ENCODE data around the gene CREBBP. TPM values are rescaled to one million over a fixed set of nuclear protein-coding genes. Genes with fewer than 3 reads are reported as not detected.

The CREBBP gene
- polyA plus RNA-seq, 1 of the 3 experiments (the other 2 are of a cell fraction): 5.7 TPM

DNA sequence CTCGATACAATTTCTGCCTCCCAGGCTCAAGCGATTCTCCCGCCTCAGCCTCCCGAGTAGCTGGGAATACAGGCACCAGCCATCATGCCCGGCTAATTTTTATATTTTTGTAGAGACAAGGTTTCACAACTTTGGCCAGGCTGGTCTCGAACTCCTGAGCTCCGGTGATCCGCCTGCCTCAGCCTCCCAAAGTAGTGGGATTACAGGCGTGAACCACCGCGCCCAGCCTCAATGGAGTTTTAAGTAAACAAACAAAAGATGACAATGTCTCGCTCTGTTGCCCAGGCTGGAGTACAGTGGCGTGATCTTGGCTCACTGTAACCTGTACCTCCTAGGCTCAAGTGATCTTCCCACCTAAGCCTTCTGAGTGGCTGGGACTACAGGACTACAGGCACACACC is 110.6 kb downstream of the CREBBP start:
- WGBS (ENCODE audit: low lambda C conversion rate): 97% methylated on average over 13 of the region's 13 CpGs
- DNase-seq: no peak
- Histone ChIP-seq H3K4me3 (ENCODE audit: low read depth in 2 of 2, low read length in 1 of 2) (no peak overlapping the region), H3K27me3 (ENCODE audit: insufficient read depth) (no peaks in the 10 kb centered on the region), H3K27ac (ENCODE audit: low read depth in 2 of 2, low read length in 1 of 2) (no peak overlapping the region), H3K36me3 (replicated peaks in 1 of 2; ENCODE audit: control insufficient read depth in 1 of 2, insufficient read depth in 2 of 2, low read length in 1 of 2) (peaks cover 58 to 76% of the 10 kb centered on the region in 2 experiments), H3K4me2 (no peak overlapping the region), H3K9ac (no peak overlapping the region), H3F3A (replicated peaks; ENCODE audit: insufficient read depth) (peaks cover 7% of the 10 kb centered on the region), H2AFZ (ENCODE audit: low read depth) (no peak overlapping the region), H4K20me1 (ENCODE audit: insufficient read depth) (peaks cover 12% of the 10 kb centered on the region), H3K79me2 (ENCODE audit: insufficient read depth) (peaks cover 12% of the 10 kb centered on the region; the same call in 1 of the 2 replicates), H3K9me3 (no peaks in the 10 kb centered on the region), H3K9me2 (no peaks in the 10 kb centered on the region), H3K4me1 (ENCODE audit: control insufficient read depth in 1 of 2, insufficient read depth in 2 of 2, low read depth in 1 of 2, low read length in 1 of 2) (no peaks in the 10 kb centered on the region; a peak in 1 of 4 replicates)
- ChIA-PET POLR2A (no interaction called here), CTCF (no interaction called here)
- TF ChIP-seq MXI1 (IDR thresholded peaks at IDR 0.05; ENCODE audit: low read depth, low read length) (no peak), EP300 (IDR thresholded peaks at IDR 0.05; ENCODE audit: borderline replicate concordance in 1 of 2, low read depth in 1 of 2, low read length in 1 of 2) (no peak), YY1 (IDR thresholded peaks at IDR 0.05; ENCODE audit: low read depth) (no peak)
- TF ChIP-seq, protein P1, sequence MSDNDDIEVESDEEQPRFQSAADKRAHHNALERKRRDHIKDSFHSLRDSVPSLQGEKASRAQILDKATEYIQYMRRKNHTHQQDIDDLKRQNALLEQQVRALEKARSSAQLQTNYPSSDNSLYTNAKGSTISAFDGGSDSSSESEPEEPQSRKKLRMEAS (IDR thresholded peaks at IDR 0.05; ENCODE audit: low read depth): no peak
- TF ChIP-seq, protein P2, sequence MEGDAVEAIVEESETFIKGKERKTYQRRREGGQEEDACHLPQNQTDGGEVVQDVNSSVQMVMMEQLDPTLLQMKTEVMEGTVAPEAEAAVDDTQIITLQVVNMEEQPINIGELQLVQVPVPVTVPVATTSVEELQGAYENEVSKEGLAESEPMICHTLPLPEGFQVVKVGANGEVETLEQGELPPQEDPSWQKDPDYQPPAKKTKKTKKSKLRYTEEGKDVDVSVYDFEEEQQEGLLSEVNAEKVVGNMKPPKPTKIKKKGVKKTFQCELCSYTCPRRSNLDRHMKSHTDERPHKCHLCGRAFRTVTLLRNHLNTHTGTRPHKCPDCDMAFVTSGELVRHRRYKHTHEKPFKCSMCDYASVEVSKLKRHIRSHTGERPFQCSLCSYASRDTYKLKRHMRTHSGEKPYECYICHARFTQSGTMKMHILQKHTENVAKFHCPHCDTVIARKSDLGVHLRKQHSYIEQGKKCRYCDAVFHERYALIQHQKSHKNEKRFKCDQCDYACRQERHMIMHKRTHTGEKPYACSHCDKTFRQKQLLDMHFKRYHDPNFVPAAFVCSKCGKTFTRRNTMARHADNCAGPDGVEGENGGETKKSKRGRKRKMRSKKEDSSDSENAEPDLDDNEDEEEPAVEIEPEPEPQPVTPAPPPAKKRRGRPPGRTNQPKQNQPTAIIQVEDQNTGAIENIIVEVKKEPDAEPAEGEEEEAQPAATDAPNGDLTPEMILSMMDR (IDR thresholded peaks at IDR 0.05): no peak
- TF ChIP-seq, protein P3, sequence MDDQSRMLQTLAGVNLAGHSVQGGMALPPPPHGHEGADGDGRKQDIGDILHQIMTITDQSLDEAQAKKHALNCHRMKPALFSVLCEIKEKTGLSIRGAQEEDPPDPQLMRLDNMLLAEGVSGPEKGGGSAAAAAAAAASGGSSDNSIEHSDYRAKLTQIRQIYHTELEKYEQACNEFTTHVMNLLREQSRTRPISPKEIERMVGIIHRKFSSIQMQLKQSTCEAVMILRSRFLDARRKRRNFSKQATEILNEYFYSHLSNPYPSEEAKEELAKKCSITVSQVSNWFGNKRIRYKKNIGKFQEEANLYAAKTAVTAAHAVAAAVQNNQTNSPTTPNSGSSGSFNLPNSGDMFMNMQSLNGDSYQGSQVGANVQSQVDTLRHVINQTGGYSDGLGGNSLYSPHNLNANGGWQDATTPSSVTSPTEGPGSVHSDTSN (IDR thresholded peaks at IDR 0.05): no peak
- TF ChIP-seq, protein P4, sequence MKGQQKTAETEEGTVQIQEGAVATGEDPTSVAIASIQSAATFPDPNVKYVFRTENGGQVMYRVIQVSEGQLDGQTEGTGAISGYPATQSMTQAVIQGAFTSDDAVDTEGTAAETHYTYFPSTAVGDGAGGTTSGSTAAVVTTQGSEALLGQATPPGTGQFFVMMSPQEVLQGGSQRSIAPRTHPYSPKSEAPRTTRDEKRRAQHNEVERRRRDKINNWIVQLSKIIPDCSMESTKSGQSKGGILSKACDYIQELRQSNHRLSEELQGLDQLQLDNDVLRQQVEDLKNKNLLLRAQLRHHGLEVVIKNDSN (IDR thresholded peaks at IDR 0.05; ENCODE audit: borderline replicate concordance, low read depth): no peak

DNA sequence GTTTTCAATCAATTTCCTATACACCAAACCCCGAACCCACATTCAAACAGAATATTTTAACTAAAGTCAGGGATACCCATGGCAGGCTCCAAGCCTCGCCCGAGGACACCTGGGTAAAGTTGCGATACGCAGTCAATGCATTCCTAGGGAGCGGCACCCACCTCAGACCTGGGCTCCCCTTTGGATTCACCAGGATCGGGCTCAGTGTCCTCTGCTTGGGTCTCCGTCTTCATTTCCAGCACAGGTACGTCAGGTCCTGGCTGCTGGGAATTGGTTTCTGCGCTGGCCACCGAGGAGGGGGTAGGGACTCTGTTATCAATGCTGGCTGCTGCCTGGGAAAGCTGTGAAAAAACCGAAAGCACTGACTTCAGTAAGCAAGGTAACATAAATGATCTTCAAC is 111.5 kb downstream of the CREBBP start:
- no peak overlapping the region for H3K9ac ChIP-seq
- no peak overlapping the region for H3K4me3 ChIP-seq (ENCODE audit: low read depth in 2 of 2, low read length in 1 of 2)
- no peak for DNase-seq
- no peak overlapping the region for H2AFZ ChIP-seq (ENCODE audit: low read depth)
- no peaks in the 10 kb centered on the region for H3K27me3 ChIP-seq (ENCODE audit: insufficient read depth)
- H3K9me3 ChIP-seq: no peaks in the 10 kb centered on the region
- peaks cover 21% of the 10 kb centered on the region; the same call in 1 of the 2 replicates for H3K79me2 ChIP-seq (ENCODE audit: insufficient read depth)
- WGBS (ENCODE audit: low lambda C conversion rate): 94% methylated on average over 12 of the region's 12 CpGs
- peaks cover 48 to 75% of the 10 kb centered on the region in 2 experiments for H3K36me3 ChIP-seq (replicated peaks in 1 of 2; ENCODE audit: control insufficient read depth in 1 of 2, insufficient read depth in 2 of 2, low read length in 1 of 2)
- ChIA-PET CTCF (no interaction called here), POLR2A (no interaction called here)
- TF ChIP-seq, protein P5, sequence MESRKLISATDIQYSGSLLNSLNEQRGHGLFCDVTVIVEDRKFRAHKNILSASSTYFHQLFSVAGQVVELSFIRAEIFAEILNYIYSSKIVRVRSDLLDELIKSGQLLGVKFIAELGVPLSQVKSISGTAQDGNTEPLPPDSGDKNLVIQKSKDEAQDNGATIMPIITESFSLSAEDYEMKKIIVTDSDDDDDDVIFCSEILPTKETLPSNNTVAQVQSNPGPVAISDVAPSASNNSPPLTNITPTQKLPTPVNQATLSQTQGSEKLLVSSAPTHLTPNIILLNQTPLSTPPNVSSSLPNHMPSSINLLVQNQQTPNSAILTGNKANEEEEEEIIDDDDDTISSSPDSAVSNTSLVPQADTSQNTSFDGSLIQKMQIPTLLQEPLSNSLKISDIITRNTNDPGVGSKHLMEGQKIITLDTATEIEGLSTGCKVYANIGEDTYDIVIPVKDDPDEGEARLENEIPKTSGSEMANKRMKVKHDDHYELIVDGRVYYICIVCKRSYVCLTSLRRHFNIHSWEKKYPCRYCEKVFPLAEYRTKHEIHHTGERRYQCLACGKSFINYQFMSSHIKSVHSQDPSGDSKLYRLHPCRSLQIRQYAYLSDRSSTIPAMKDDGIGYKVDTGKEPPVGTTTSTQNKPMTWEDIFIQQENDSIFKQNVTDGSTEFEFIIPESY (IDR thresholded peaks at IDR 0.05; ENCODE audit: borderline replicate concordance, low read depth): no peak
- no peak for TF ChIP-seq NFIC (IDR thresholded peaks at IDR 0.05; ENCODE audit: borderline replicate concordance)
- TF ChIP-seq GATA2 (CRISPR knock-in tag; IDR thresholded peaks at IDR 0.05): no peak
- TF ChIP-seq, protein P6, sequence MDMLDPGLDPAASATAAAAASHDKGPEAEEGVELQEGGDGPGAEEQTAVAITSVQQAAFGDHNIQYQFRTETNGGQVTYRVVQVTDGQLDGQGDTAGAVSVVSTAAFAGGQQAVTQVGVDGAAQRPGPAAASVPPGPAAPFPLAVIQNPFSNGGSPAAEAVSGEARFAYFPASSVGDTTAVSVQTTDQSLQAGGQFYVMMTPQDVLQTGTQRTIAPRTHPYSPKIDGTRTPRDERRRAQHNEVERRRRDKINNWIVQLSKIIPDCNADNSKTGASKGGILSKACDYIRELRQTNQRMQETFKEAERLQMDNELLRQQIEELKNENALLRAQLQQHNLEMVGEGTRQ (IDR thresholded peaks at IDR 0.05; ENCODE audit: borderline replicate concordance, low read depth, low read length): no peak
- no peak for TF ChIP-seq TEAD4 (IDR thresholded peaks at IDR 0.05; ENCODE audit: borderline replicate concordance, insufficient read depth)
- no peak for TF ChIP-seq MXI1 (IDR thresholded peaks at IDR 0.05; ENCODE audit: low read depth, low read length)
- TF ChIP-seq CHD2 (IDR thresholded peaks at IDR 0.05; ENCODE audit: low read length, partially characterized antibody): no peak
- no peak for TF ChIP-seq EP300 (IDR thresholded peaks at IDR 0.05; ENCODE audit: borderline replicate concordance in 1 of 2, low read depth in 1 of 2, low read length in 1 of 2)
- TF ChIP-seq RAD21 (IDR thresholded peaks at IDR 0.05; ENCODE audit: low read length): no peak
- TF ChIP-seq, protein P7, sequence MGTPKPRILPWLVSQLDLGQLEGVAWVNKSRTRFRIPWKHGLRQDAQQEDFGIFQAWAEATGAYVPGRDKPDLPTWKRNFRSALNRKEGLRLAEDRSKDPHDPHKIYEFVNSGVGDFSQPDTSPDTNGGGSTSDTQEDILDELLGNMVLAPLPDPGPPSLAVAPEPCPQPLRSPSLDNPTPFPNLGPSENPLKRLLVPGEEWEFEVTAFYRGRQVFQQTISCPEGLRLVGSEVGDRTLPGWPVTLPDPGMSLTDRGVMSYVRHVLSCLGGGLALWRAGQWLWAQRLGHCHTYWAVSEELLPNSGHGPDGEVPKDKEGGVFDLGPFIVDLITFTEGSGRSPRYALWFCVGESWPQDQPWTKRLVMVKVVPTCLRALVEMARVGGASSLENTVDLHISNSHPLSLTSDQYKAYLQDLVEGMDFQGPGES (IDR thresholded peaks at IDR 0.05; ENCODE audit: low read depth, low read length): no peak
- no peak for TF ChIP-seq RCOR1 (IDR thresholded peaks at IDR 0.05; ENCODE audit: low read length)
- no peak for TF ChIP-seq TCF12 (IDR thresholded peaks at IDR 0.05)
- no peak for TF ChIP-seq FOSL2 (IDR thresholded peaks at IDR 0.05; ENCODE audit: borderline replicate concordance, low read depth)
- no peak for TF ChIP-seq YY1 (IDR thresholded peaks at IDR 0.05; ENCODE audit: low read depth)
- no peaks in the 10 kb centered on the region for H3K4me1 ChIP-seq (ENCODE audit: control insufficient read depth in 1 of 2, insufficient read depth in 2 of 2, low read depth in 1 of 2, low read length in 1 of 2)
- no peak overlapping the region for H3K27ac ChIP-seq (ENCODE audit: low read depth in 2 of 2, low read length in 1 of 2)
- H3F3A ChIP-seq (replicated peaks; ENCODE audit: insufficient read depth): peaks cover 7% of the 10 kb centered on the region
- H4K20me1 ChIP-seq (ENCODE audit: insufficient read depth): peaks cover 10% of the 10 kb centered on the region
- no peak overlapping the region for H3K4me2 ChIP-seq
- H3K9me2 ChIP-seq: no peaks in the 10 kb centered on the region
